Umbilical cord (tissue), 2 donors: ENCODE measurements around the gene UIMC1. TPM values are rescaled to one million over a fixed set of nuclear protein-coding genes. Genes with fewer than 3 reads are reported as not detected.
"Not testable (repeated sequence)": the region's sequence is repeated elsewhere in the genome, so short reads cannot be mapped to it uniquely, and the experiment has no call there.

Source experiments
- DNase-seq: peaks from one replicate; pipeline ENCODE4 v3.0.0-alpha.2; 2015; ENCODE audit warnings: low spot score
- total RNA-seq: library from RNA; depleted of rRNA; stranded (reverse); fragments of >200 nt; gene quantifications from one replicate; pipeline ENCODE4 v1.2.3, GENCODE V29; 2014; ENCODE audit warnings: low replicate concordance; ENCODE audit not compliant: insufficient read depth

The UIMC1 gene
- 38.5 TPM for total RNA-seq

- DNase-seq = peak; percentile 92
Observed at GRCh38 chr5:177006265-177006972, at the start of gene UIMC1. Gene UIMC1, minus strand, starts transcription at chr5:177006779. Its CDS starts 24,164 bp downstream, at chr5:176982615.

GRCh38 chr5:177049285-177049684, 42.7 kb upstream of the UIMC1 start:
- no peak for DNase-seq

DNA sequence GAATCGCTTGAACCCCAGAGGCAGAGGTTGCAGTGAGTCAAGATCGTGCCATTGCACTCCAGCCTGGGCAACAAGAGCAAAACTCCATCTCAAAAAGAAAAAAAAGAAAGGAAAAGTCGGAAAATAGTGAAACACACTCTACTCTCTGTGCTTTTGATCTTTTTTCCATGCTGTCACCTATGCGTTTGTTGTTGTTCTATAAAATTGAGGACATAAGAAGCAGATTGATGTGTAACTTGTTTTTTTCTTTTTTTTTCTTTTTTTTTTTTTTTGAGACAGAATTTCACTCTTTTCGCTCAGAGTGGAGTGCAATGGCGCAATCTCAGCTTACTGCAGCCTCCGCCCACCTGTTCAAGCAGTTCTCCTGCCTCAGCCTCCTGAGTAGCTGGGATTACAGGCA, 42.0 kb upstream of the UIMC1 start:
- DNase-seq = not testable (repeated sequence)

DNA sequence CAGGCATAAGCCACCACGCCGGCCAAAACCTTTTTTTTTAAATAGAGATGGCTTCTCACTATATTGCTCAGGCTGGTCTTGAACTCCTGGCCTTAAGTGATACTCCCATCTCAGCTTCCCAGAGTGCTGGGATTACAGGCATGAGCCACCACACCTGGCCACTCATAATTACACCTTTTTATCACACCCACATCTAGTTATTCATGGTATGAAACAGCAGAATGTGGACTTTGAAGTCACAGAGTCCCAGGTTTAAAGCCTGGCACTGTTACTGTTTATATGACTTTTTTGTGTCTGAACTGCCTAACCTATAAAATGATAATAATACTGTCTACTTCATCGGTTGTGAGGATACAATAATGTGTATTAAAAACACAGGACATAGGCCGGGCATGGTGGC, 39.1 kb upstream of the UIMC1 start:
- no peak for DNase-seq

DNA sequence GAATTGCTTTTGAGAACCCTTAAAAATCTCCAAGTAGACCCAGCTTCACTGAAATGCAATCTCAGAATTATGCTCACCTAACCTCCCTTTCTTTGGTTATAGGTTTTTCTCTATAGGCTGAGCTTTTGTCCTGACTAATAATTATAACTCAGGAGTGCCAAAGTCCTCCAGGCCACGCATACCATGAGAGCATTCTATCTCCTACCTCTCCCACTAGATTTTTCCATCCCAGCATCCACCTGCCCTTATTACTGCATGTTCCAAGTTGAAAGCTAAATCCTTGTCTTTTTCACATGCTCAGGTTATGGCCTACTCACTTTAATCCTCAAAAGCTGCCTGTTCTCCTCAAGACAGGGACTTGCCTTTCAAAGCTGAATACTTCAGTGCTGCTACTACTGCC, 38.1 kb upstream of the UIMC1 start:
- no peak for DNase-seq

- no peak for DNase-seq
Observed at GRCh38 chr5:177043958-177044357, 37.4 kb upstream of the UIMC1 start.

DNA sequence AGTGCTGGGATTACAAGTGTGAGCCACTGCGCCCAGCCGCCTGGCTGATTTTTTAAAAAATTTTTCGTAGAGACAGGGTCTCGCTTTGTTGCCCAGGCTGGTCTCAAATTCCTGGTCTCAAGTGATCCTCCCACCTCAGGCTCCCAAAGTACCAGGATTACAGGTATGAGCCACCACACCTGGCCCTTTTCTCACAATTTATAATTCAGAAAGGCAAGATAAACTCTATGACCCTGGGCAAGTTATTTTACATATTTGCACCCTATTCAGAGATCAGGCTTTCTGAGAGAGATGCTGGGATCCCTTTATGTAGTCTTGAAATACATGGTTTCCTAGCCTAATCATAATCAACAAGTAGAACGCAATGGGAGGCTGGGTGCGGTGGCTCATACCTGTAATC, 36.5 kb upstream of the UIMC1 start:
- DNase-seq = no peak

GRCh38 chr5:177041936-177042335, 35.4 kb upstream of the UIMC1 start:
- DNase-seq = no peak

GRCh38 chr5:177040814-177041420, 34.3 kb upstream of the UIMC1 start:
- no peak for DNase-seq

GRCh38 chr5:177036921-177037320, 30.3 kb upstream of the UIMC1 start:
- DNase-seq = no peak

DNA sequence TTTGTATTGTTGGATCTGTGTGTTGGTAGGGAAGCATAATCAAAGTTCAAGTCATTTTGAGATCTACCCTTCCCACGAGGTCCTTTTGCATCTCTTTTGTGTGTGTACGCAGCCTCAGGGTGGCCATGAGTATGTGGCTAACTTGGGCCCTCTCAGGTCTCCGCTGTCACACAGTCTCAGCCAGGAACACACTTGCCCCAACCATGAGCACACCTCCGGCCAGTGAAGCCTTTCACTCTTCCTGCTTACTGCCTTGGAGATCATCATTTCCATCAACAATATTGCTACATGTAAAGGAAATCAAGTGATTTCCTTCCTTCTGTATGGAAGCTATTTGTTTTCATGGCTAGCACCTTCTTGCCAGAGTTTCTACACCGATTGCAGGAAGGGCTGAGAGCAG, 29.9 kb upstream of the UIMC1 start:
- no peak for DNase-seq

GRCh38 chr5:177035976-177036375, 29.4 kb upstream of the UIMC1 start:
- DNase-seq = no peak

GRCh38 chr5:177029498-177029897, 22.9 kb upstream of the UIMC1 start:
- DNase-seq = no peak

GRCh38 chr5:177027665-177028064, 21.1 kb upstream of the UIMC1 start:
- DNase-seq = no peak

GRCh38 chr5:177025101-177025601, 18.6 kb upstream of the UIMC1 start:
- no peak for DNase-seq

DNA sequence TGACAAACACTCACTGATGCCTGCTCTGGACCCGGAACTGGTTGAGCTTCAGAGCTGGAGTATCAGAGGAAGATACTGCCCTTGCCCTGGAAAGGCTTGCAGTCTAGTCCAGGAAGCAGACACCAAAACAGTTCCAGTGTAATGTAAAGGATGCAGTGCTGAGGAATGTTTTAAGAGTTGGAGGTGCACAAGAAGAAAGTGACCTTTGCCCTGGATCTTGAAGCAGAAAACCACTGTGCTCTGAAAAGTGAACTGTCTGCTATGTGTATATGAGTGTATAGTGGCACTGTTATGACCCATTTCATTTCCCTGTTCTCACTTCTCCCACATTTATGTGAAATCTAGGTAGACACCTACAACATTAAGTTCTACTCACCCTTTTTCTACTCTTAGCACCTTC, 18.0 kb upstream of the UIMC1 start:
- no peak for DNase-seq

GRCh38 chr5:177023303-177023664, 16.7 kb upstream of the UIMC1 start:
- DNase-seq = peak; percentile 10

GRCh38 chr5:177022386-177023302, 16.1 kb upstream of the UIMC1 start, which contains the start of gene ZNF346:
Gene ZNF346, plus strand, starts transcription at chr5:177022696. Its CDS starts 43 bp downstream, at chr5:177022739.
- DNase-seq = peak; percentile 94

- DNase-seq = no peak
Observed at GRCh38 chr5:177020033-177020432, 13.5 kb upstream of the UIMC1 start.

DNA sequence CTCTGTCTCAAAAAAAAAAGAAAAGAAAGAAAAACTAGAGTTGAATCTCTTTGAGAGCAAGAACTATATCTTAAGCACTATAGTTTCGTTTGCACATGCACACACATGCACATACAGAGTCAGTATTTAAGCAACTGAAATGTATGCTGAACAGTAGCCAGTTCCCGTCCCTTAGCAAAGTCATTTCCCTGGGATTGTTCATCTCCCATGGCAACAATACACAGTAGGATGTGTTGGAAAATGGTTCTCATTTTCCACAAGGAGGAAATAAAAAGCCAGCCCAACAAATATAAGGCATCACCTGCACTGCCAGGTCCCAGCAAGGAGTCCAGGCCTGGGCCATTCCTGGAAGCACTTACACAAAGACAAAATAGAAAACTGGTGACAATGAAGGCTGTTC, 11.8 kb upstream of the UIMC1 start:
- no peak for DNase-seq

GRCh38 chr5:177015156-177015555, 8.6 kb upstream of the UIMC1 start:
- peak; percentile 25 for DNase-seq

DNA sequence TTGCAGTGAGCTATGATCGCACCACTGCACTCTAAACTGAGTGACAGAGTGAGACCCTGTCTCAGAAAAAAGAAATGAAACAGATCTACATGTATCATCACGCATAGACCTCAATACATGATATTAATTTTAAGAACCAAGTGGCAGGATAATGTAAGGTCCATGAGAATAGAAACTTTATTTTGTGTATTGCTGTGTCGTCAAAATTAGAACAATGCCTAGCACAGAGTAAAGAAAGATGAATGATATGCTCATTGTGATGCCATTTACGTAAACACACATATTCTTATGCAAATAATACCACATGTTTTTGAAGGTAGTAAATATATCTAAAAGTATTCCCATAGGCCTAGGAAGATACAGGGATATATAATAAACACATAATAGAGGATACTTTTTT, 3.6 kb upstream of the UIMC1 start:
- no peak for DNase-seq
